ENCODE measurements around the gene ROBO1. TPM values are rescaled to one million over a fixed set of nuclear protein-coding genes. Genes with fewer than 3 reads are reported as not detected.
"Not testable (repeated sequence)": the region's sequence is repeated elsewhere in the genome, so short reads cannot be mapped to it uniquely, and the experiment has no call there.

Gene ROBO1
- total RNA-seq, 1 experiment from 2014 or later, result 51.2 TPM

GRCh38 chr3:79314962-79315361, 452.8 kb downstream of the ROBO1 start:
- DNase-seq (ENCODE audit: low read depth, low spot score), result no peak
- in situ Hi-C loops (cut with HindIII; ENCODE audit: low pct_unique_long_range_greater_than_20kb, low sequenced_read_pairs), result no loop called here

- DNase-seq (ENCODE audit: low read depth, low spot score), result no peak
- in situ Hi-C loops (cut with HindIII; ENCODE audit: low pct_unique_long_range_greater_than_20kb, low sequenced_read_pairs), result no loop called here
These were observed 453.3 kb downstream of the ROBO1 start for GRCh38 chr3:79314544-79314943.

- in situ Hi-C loops (cut with HindIII; ENCODE audit: low pct_unique_long_range_greater_than_20kb, low sequenced_read_pairs), result no loop called here
- no peak for DNase-seq (ENCODE audit: low read depth, low spot score)
These were observed 457.8 kb downstream of the ROBO1 start for GRCh38 chr3:79310016-79310415.

GRCh38 chr3:79306934-79307570, 460.7 kb downstream of the ROBO1 start:
- DNase-seq (ENCODE audit: low read depth, low spot score), result no peak
- in situ Hi-C loops (cut with HindIII; ENCODE audit: low pct_unique_long_range_greater_than_20kb, low sequenced_read_pairs), result no loop called here

- in situ Hi-C loops (cut with HindIII; ENCODE audit: low pct_unique_long_range_greater_than_20kb, low sequenced_read_pairs); DNase-seq (ENCODE audit: low read depth, low spot score): not testable (repeated sequence)
These were observed 467.7 kb downstream of the ROBO1 start for GRCh38 chr3:79299949-79300635.

- in situ Hi-C loops (cut with HindIII; ENCODE audit: low pct_unique_long_range_greater_than_20kb, low sequenced_read_pairs), result no loop called here
- peak; percentile 17 for DNase-seq (ENCODE audit: low read depth, low spot score)
These were observed 470.4 kb downstream of the ROBO1 start for GRCh38 chr3:79297245-79297960.

GRCh38 chr3:79286882-79287281, 480.9 kb downstream of the ROBO1 start:
- in situ Hi-C loops (cut with HindIII; ENCODE audit: low pct_unique_long_range_greater_than_20kb, low sequenced_read_pairs), result no loop called here
- no peak for DNase-seq (ENCODE audit: low read depth, low spot score)

GRCh38 chr3:79285871-79286270, 481.9 kb downstream of the ROBO1 start:
- in situ Hi-C loops (cut with HindIII; ENCODE audit: low pct_unique_long_range_greater_than_20kb, low sequenced_read_pairs), result no loop called here
- DNase-seq (ENCODE audit: low read depth, low spot score), result no peak

GRCh38 chr3:79285380-79285779, 482.4 kb downstream of the ROBO1 start:
- in situ Hi-C loops (cut with HindIII; ENCODE audit: low pct_unique_long_range_greater_than_20kb, low sequenced_read_pairs), result no loop called here
- no peak for DNase-seq (ENCODE audit: low read depth, low spot score)

GRCh38 chr3:79284781-79285180, 483.0 kb downstream of the ROBO1 start:
- in situ Hi-C loops (cut with HindIII; ENCODE audit: low pct_unique_long_range_greater_than_20kb, low sequenced_read_pairs), result no loop called here
- no peak for DNase-seq (ENCODE audit: low read depth, low spot score)

- in situ Hi-C loops (cut with HindIII; ENCODE audit: low pct_unique_long_range_greater_than_20kb, low sequenced_read_pairs), result no loop called here
- no peak for DNase-seq (ENCODE audit: low read depth, low spot score)
These were observed 489.1 kb downstream of the ROBO1 start for GRCh38 chr3:79278681-79279080.

- in situ Hi-C loops (cut with HindIII; ENCODE audit: low pct_unique_long_range_greater_than_20kb, low sequenced_read_pairs), result no loop called here
- no peak for DNase-seq (ENCODE audit: low read depth, low spot score)
These were observed 499.4 kb downstream of the ROBO1 start for GRCh38 chr3:79268422-79268821.

- in situ Hi-C loops (cut with HindIII; ENCODE audit: low pct_unique_long_range_greater_than_20kb, low sequenced_read_pairs), result no loop called here
- no peak for DNase-seq (ENCODE audit: low read depth, low spot score)
These were observed 502.9 kb downstream of the ROBO1 start for GRCh38 chr3:79264892-79265291.

GRCh38 chr3:79263423-79263822, 504.4 kb downstream of the ROBO1 start:
- in situ Hi-C loops (cut with HindIII; ENCODE audit: low pct_unique_long_range_greater_than_20kb, low sequenced_read_pairs), result no loop called here
- DNase-seq (ENCODE audit: low read depth, low spot score), result no peak

GRCh38 chr3:79258479-79258878, 509.3 kb downstream of the ROBO1 start:
- in situ Hi-C loops (cut with HindIII; ENCODE audit: low pct_unique_long_range_greater_than_20kb, low sequenced_read_pairs), result no loop called here
- no peak for DNase-seq (ENCODE audit: low read depth, low spot score)

GRCh38 chr3:79257791-79258190, 510.0 kb downstream of the ROBO1 start:
- DNase-seq (ENCODE audit: low read depth, low spot score), result no peak

GRCh38 chr3:79255702-79256101, 512.1 kb downstream of the ROBO1 start:
- DNase-seq (ENCODE audit: low read depth, low spot score), result no peak

More at GRCh38 chr3:79257791-79258190, 510.0 kb downstream of the ROBO1 start:
- in situ Hi-C loops (cut with HindIII; ENCODE audit: low pct_unique_long_range_greater_than_20kb, low sequenced_read_pairs), result no loop called here

GRCh38 chr3:79255292-79255691, 512.5 kb downstream of the ROBO1 start:
- no peak for DNase-seq (ENCODE audit: low read depth, low spot score)
- in situ Hi-C loops (cut with HindIII; ENCODE audit: low pct_unique_long_range_greater_than_20kb, low sequenced_read_pairs), result no loop called here

More at GRCh38 chr3:79255702-79256101, 512.1 kb downstream of the ROBO1 start:
- in situ Hi-C loops (cut with HindIII; ENCODE audit: low pct_unique_long_range_greater_than_20kb, low sequenced_read_pairs), result no loop called here

- DNase-seq (ENCODE audit: low read depth, low spot score), result no peak
- in situ Hi-C loops (cut with HindIII; ENCODE audit: low pct_unique_long_range_greater_than_20kb, low sequenced_read_pairs), result no loop called here
These were observed 514.1 kb downstream of the ROBO1 start for GRCh38 chr3:79253704-79254103.
